SK-N-SH (cell line): ENCODE results near the gene ADRA2B. TPM values are rescaled to one million over a fixed set of nuclear protein-coding genes. Genes with fewer than 3 reads are reported as not detected.

ENCODE experiments used
- CTCF ChIA-PET: fragments of 300-600, 350-600 bp; formaldehyde crosslinking; extraction: SDS; loops from one replicate; lab custom pipeline; 2021; lab: Yijun Ruan, JAX
- POLR2A ChIA-PET: fragments of 350-600 bp; sonication (Branson Sonifier 250); formaldehyde crosslinking; extraction: SDS; loops from one replicate; lab custom pipeline; 2020; ENCODE audit warnings: antibody characterized with exemption, inconsistent platforms; lab: Yijun Ruan, JAX
- DNase-seq: peaks from one replicate; pipeline ENCODE4 v3.0.0; 2012
- H2AFZ ChIP-seq: fragments of 200-600 bp; sonication (generic); 2 replicates; pipeline ENCODE4 v1.8.1; 2016; ENCODE audit warnings: antibody characterized with exemption, mild to moderate bottlenecking, low read depth
- H3F3A ChIP-seq: fragments of 200-600 bp; sonication (generic); replicated peaks from 2 replicates; pipeline ENCODE3; 2016; ENCODE audit warnings: antibody characterized with exemption, mild to moderate bottlenecking; ENCODE audit not compliant: insufficient read depth
- H3K27ac ChIP-seq, 2 experiments: fragments of 200-500 bp in 1 of 2; fragments of 200-600 bp in 1 of 2; sonication (Bioruptor generic) in 1 of 2; sonication (generic), shearing (Covaris generic) in 1 of 2; 2 replicates each; pipeline versions ENCODE4 v1.5.1 to v1.6.1; 2014 to 2016; ENCODE audit warnings: low read depth in 2 of 2, inconsistent platforms in 1 of 2, low read length in 1 of 2, mild to moderate bottlenecking in 1 of 2, mixed read lengths in 1 of 2
- H3K27me3 ChIP-seq: fragments of 200-600 bp; sonication (generic), shearing (Covaris generic); 2 replicates; pipeline ENCODE4 v1.6.1; 2016; ENCODE audit warnings: mixed run types; ENCODE audit not compliant: insufficient read depth
- H3K36me3 ChIP-seq, 2 experiments: fragments of 200-500 bp in 1 of 2; fragments of 200-600 bp in 1 of 2; sonication (Bioruptor generic) in 1 of 2; sonication (generic) in 1 of 2; replicated peaks in 1 of 2; 2 replicates each; pipeline versions ENCODE3 to v1.5.1; 2014 to 2016; ENCODE audit warnings: low read length in 1 of 2, mild to moderate bottlenecking in 1 of 2; ENCODE audit not compliant: insufficient read depth in 2 of 2, control insufficient read depth in 1 of 2
- H3K4me1 ChIP-seq, 2 experiments: fragments of 200-500 bp in 1 of 2; fragments of 200-600 bp in 1 of 2; sonication (Bioruptor generic) in 1 of 2; sonication (generic), shearing (Covaris generic) in 1 of 2; 2 replicates each; pipeline versions ENCODE4 v1.5.1 to v1.6.1; 2014 to 2016; ENCODE audit warnings: low read depth in 1 of 2, low read length in 1 of 2, mixed run types in 1 of 2; ENCODE audit not compliant: insufficient read depth in 2 of 2, control insufficient read depth in 1 of 2
- H3K4me2 ChIP-seq: fragments of 200-600 bp; sonication (generic), shearing (Covaris generic); 2 replicates; pipeline ENCODE4 v1.6.1; 2017; ENCODE audit warnings: mixed run types
- H3K4me3 ChIP-seq, 2 experiments: fragments of 200-500 bp in 1 of 2; fragments of 200-600 bp in 1 of 2; sonication (Bioruptor generic) in 1 of 2; sonication (generic), shearing (Covaris generic) in 1 of 2; 2 replicates each; pipeline versions ENCODE4 v1.5.1 to v1.8.1; 2014 to 2016; ENCODE audit warnings: low read depth in 2 of 2, inconsistent platforms in 1 of 2, low read length in 1 of 2, mild to moderate bottlenecking in 1 of 2, mixed read lengths in 1 of 2, moderate library complexity in 1 of 2
- H3K79me2 ChIP-seq: fragments of 200-600 bp; sonication (generic); 2 replicates; pipeline ENCODE4 v1.8.1; 2017; ENCODE audit warnings: mild to moderate bottlenecking; ENCODE audit not compliant: insufficient read depth
- H3K9ac ChIP-seq: fragments of 200-600 bp; sonication (generic); 2 replicates; pipeline ENCODE4 v1.6.1; 2017; ENCODE audit warnings: mixed run types
- H3K9me2 ChIP-seq: fragments of 200-600 bp; sonication (generic); 2 replicates; pipeline ENCODE4 v1.6.1; 2017; ENCODE audit warnings: mixed run types
- H3K9me3 ChIP-seq: fragments of 200-600 bp; sonication (generic); 2 replicates; pipeline ENCODE4 v1.6.1; 2017; ENCODE audit warnings: mixed run types, mild to moderate bottlenecking, moderate library complexity
- H4K20me1 ChIP-seq: fragments of 200-600 bp; sonication (generic); 2 replicates; pipeline ENCODE4 v1.6.1; 2017; ENCODE audit warnings: mild to moderate bottlenecking, mixed run types; ENCODE audit not compliant: insufficient read depth
- ELF1 ChIP-seq: IDR thresholded peaks from 2 replicates; pipeline ENCODE4 v1.4.0; 2012
- EP300 ChIP-seq, 2 experiments: IDR thresholded peaks; 2 replicates each; pipeline versions ENCODE4 v1.4.0 to v1.6.1; 2012; ENCODE audit warnings: borderline replicate concordance in 1 of 2, low read depth in 1 of 2, low read length in 1 of 2
- EZH2phosphoT487 ChIP-seq: fragments of 200-600 bp; sonication (generic); IDR thresholded peaks from 2 replicates; pipeline ENCODE4 v1.6.1; 2017; ENCODE audit warnings: low read depth, mixed run types, mild to moderate bottlenecking, antibody characterized with exemption, moderate library complexity, borderline replicate concordance
- GATA2 ChIP-seq: sonication (generic); formaldehyde crosslinking; IDR thresholded peaks from 2 replicates; pipeline ENCODE4 v1.5.0; 2020; ENCODE audit warnings: mild to moderate bottlenecking, missing genetic modification reagents
- JUND ChIP-seq: IDR thresholded peaks from 2 replicates; pipeline ENCODE4 v1.4.0; 2012
- MAX ChIP-seq: IDR thresholded peaks from 2 replicates; pipeline ENCODE4 v1.4.0; 2012; ENCODE audit warnings: low read depth
- MEF2A ChIP-seq: IDR thresholded peaks from 2 replicates; pipeline ENCODE4 v1.4.0; 2012; ENCODE audit warnings: low read depth, borderline replicate concordance
- MXI1 ChIP-seq: IDR thresholded peaks from 2 replicates; pipeline ENCODE4 v1.6.1; 2012; ENCODE audit warnings: mild to moderate bottlenecking, low read depth, low read length, improper control_type of control experiment
- NRF1 ChIP-seq: IDR thresholded peaks from 2 replicates; pipeline ENCODE4 v1.6.1; 2012; ENCODE audit warnings: low read depth, mild to moderate bottlenecking, low read length
- RFX5 ChIP-seq: IDR thresholded peaks from 2 replicates; pipeline ENCODE4 v1.6.1; 2012; ENCODE audit warnings: mild to moderate bottlenecking, improper control_type of control experiment, low read length
- TAF1 ChIP-seq: IDR thresholded peaks from 2 replicates; pipeline ENCODE4 v1.6.1; 2012; ENCODE audit warnings: low read depth, mild to moderate bottlenecking, low read length, moderate library complexity, borderline replicate concordance
- TEAD4 ChIP-seq: IDR thresholded peaks from 2 replicates; pipeline ENCODE4 v1.4.0; 2012; ENCODE audit warnings: mild to moderate bottlenecking, borderline replicate concordance; ENCODE audit not compliant: insufficient read depth
- USF1 ChIP-seq: IDR thresholded peaks from 2 replicates; pipeline ENCODE4 v1.4.0; 2012; ENCODE audit warnings: low read depth, borderline replicate concordance
- YY1 ChIP-seq: IDR thresholded peaks from 2 replicates; pipeline ENCODE4 v1.4.0; 2012; ENCODE audit warnings: low read depth, mild to moderate bottlenecking
- ZBTB33 ChIP-seq: IDR thresholded peaks from 2 replicates; pipeline ENCODE4 v1.4.0; 2012; ENCODE audit warnings: low read depth, borderline replicate concordance
- WGBS: methylation state at CpG from one replicate; pipeline ENCODE4 v1.1.6; 2017; ENCODE audit warnings: low lambda C conversion rate; 5-methylcytosine and 5-hydroxymethylcytosine counted together
- polyA plus RNA-seq, 3 experiments: library from polyadenylated mRNA; depleted of rRNA; stranded (reverse); fragments of >200 nt; gene quantifications; 2 replicates each; pipeline ENCODE4 v1.2.3, GENCODE V29; 2012
- TF ChIP-seq, protein P1 (sequence below): fragments of 200-600 bp; sonication (generic); IDR thresholded peaks from 2 replicates; pipeline ENCODE4 v1.6.1; 2017; ENCODE audit warnings: antibody characterized with exemption, mild to moderate bottlenecking, moderate library complexity

Gene ADRA2B
- polyA plus RNA-seq, 1 of the 3 experiments (the other 2 are of a cell fraction), result not detected

DNA sequence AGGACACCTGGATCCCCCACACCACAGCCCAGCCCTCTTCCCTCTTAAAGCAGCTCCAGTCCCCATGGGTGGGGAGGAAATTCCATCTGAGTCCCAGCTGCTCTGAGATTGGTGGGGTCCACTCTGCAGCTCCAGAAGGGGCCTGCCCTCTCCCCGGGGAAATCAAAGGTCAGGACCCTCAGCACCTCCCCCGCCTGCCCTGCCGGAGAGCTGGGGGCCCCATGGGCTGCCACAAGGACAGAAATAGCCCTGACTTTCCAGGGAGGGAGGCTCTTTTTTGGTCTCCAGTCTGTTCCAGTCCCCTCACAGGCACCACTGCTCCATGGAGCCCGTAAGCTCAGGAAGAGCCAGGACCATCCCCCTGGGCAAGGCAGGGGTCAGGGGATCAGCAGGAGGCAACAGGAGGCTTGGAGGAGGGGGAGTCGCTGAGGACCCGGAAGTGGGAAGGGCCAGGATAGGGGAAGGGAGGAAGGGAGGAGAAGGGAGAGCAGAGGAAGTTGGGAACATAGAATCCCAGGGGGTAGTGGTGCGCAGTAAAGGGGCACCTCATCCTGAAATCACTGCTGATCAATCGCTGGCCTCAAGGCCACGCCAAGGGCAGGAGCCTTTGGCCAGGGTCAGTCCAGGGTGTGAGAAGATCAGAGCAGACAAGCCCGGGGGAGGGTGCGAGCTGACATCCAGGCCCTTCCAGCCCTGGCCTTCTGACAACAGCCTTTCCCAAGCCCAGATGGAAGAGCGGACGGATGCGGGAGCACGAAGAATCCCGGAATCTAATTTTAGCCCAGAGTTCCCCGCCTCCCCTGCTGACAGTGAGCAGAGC is 7.6 kb downstream of the ADRA2B start (continued):
- TF ChIP-seq, protein P1, sequence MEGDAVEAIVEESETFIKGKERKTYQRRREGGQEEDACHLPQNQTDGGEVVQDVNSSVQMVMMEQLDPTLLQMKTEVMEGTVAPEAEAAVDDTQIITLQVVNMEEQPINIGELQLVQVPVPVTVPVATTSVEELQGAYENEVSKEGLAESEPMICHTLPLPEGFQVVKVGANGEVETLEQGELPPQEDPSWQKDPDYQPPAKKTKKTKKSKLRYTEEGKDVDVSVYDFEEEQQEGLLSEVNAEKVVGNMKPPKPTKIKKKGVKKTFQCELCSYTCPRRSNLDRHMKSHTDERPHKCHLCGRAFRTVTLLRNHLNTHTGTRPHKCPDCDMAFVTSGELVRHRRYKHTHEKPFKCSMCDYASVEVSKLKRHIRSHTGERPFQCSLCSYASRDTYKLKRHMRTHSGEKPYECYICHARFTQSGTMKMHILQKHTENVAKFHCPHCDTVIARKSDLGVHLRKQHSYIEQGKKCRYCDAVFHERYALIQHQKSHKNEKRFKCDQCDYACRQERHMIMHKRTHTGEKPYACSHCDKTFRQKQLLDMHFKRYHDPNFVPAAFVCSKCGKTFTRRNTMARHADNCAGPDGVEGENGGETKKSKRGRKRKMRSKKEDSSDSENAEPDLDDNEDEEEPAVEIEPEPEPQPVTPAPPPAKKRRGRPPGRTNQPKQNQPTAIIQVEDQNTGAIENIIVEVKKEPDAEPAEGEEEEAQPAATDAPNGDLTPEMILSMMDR, result no peak

- 55% methylated on average over 4 of the region's 5 CpGs for WGBS
- no peak for DNase-seq
Observed at GRCh38 chr2:96108151-96108540, 8.2 kb downstream of the ADRA2B start.

DNA sequence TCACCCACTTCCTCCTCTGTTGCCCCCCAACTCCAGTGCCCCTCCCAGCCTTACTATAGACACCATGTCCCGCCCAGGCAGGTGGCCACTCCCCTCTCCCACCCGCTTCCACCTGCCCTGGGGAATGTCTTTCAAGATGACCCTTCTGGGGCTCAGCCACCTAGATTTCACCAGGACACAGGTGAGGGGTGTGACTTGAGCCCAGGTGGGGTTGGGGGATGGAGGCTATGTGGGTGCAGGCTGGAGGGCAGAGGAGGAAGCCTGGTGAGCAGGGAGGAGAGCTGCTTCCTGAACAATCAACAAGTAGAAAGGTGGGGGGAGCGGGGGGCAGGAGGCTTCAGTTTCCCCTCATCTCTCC is 8.7 kb downstream of the ADRA2B start:
- no peak overlapping the region for H3K4me2 ChIP-seq
- no peaks in the 10 kb centered on the region for H3K79me2 ChIP-seq
- H3K36me3 ChIP-seq, result no peaks in the 10 kb centered on the region
- TF ChIP-seq MAX (no peak), RFX5 (no peak), MXI1 (no peak), TAF1 (no peak), EZH2phosphoT487 (no peak), EP300 (IDR thresholded peaks at IDR 0.05; ENCODE audit: borderline replicate concordance in 1 of 2, low read depth in 1 of 2, low read length in 1 of 2) (no peak), USF1 (no peak), GATA2 (CRISPR knock-in tag) (no peak), JUND (no peak), NRF1 (no peak), ELF1 (no peak)
- TF ChIP-seq, protein P1, result no peak

More at GRCh38 chr2:96108151-96108540, 8.2 kb downstream of the ADRA2B start:
- peaks cover 0 to 14% of the 10 kb centered on the region in 2 experiments; a peak in 1 of 4 replicates for H3K4me1 ChIP-seq
- POLR2A ChIA-PET, result no interaction called here
- H3K9ac ChIP-seq, result no peak overlapping the region
- no peaks in the 10 kb centered on the region for H4K20me1 ChIP-seq
- CTCF ChIA-PET, result interaction anchor here (0.6 to 2.8 kb wide), 5 partner anchors 8 to 153 kb away, joined by 3 to 25 read pairs (median 5); partner anchors contain the start of gene ADRA2B
- no peak overlapping the region for H3K4me2 ChIP-seq
- no peaks in the 10 kb centered on the region for H3K9me2 ChIP-seq
- TF ChIP-seq TEAD4 (no peak), MEF2A (no peak), ZBTB33 (no peak), YY1 (no peak)
- TF ChIP-seq, all 33 proteins: peak for 0
- no peak overlapping the region for H3K4me3 ChIP-seq
- H3K36me3 ChIP-seq, result no peaks in the 10 kb centered on the region
- H3K79me2 ChIP-seq, result no peaks in the 10 kb centered on the region
- no peak overlapping the region for H3K27ac ChIP-seq
- no peak overlapping the region for H2AFZ ChIP-seq
- no peaks in the 10 kb centered on the region for H3K27me3 ChIP-seq
- H3F3A ChIP-seq, result no peaks in the 10 kb centered on the region
- H3K9me3 ChIP-seq, result no peaks in the 10 kb centered on the region

More for the DNA sequence above, 8.7 kb downstream of the ADRA2B start:
- CTCF ChIA-PET, result interaction anchor here (1.1 to 2.8 kb wide), 2 partner anchors 9 to 153 kb away, joined by 3 to 25 read pairs; partner anchors contain the start of gene ADRA2B
- DNase-seq, result no peak
- POLR2A ChIA-PET, result no interaction called here
- Histone ChIP-seq H3K9me2 (no peaks in the 10 kb centered on the region), H3K4me3 (no peak overlapping the region), H4K20me1 (no peaks in the 10 kb centered on the region), H3K27ac (no peak overlapping the region), H3K4me1 (peaks cover 0 to 14% of the 10 kb centered on the region in 2 experiments; a peak in 1 of 4 replicates), H3F3A (no peaks in the 10 kb centered on the region), H3K9ac (no peak overlapping the region), H2AFZ (no peak overlapping the region), H3K9me3 (no peaks in the 10 kb centered on the region), H3K27me3 (no peaks in the 10 kb centered on the region)
- 70% methylated on average over 3 of the region's 3 CpGs for WGBS
